ENCODE results near the gene HEY2.

HEY2 gene

DNA sequence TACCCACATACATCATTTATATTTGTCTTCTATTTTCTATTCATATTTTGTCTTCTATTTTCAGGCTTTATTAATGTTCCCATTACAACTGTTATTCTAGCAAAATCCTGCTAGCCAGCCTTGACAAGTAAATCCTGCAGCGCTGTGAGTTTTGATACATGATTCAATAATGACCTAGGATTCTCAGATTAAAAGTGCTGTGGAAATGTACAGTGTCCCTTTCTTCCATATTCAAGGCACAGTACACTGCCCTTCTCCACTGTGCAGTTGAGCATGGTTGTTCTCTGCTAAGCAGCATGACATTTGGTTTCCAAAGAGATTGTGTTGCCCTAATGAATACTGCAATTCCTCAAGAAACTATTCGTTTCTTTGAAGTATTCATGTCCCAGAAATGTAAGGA, 5.8 kb upstream of the HEY2 start:
- no peak for DNase-seq (ENCODE audit: low read depth, low spot score)

DNA sequence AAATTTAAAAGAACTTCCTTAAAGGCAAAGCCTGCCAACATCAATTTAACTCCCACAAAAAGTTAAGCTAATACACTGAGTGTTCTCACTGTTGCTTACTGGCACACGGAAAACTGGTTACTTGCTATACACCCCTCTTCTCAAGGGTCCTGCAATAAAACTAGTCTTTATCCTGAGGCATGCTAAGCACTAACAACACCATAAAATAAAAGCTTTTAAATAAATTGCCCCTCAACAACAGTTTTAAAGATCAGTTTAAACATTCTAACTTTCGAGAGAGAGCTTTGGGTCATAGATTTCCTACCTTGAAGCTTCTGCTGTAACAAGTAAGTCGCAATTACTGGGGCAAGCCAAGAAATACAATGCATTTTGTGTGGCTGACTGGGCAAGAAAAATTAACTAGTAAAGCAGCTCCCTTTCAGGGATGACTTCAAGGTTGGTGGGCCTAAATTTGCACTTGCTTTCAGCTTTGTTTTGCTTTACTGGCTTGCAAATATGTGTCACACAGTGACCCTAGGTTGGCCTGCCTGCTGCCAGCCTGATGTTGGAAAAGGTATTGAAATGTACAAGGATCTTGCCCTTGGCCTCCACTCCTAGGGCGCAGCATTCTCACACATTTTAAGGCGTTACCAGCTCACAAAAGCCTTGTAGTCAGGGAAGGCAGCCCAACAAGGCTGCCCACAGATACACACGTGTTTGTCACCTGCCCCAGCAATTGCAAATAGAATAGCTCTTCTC, 4.0 kb upstream of the HEY2 start:
- DNase-seq (ENCODE audit: low read depth, low spot score), result peak; percentile 78

DNA sequence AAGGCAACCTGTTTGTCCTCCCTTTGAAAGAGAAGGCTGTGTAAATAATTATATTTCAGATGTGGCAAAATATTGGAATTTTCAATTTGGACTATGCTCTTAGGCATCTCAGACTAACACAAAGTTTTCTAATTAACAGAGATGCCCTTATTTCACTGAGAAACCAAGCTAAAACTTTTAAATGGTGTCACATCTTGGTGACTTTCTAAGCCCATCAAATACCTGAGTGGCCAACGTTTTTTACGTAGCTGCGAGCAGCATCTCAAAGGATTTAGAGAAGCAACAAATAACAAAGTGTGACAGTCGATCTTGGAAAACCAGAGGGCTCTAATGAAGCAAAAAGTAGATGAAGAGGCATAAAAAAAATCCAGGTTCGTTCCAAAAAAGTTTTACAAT, 3.4 kb upstream of the HEY2 start:
- DNase-seq (ENCODE audit: low read depth, low spot score), result no peak

- DNase-seq (ENCODE audit: low read depth, low spot score), result peak; percentile 84
Measured at GRCh38 chr6:125746731-125747588, 2.5 kb upstream of the HEY2 start.

- DNase-seq (ENCODE audit: low read depth, low spot score), result no peak
Measured at GRCh38 chr6:125747589-125748405, 1.6 kb upstream of the HEY2 start.

DNA sequence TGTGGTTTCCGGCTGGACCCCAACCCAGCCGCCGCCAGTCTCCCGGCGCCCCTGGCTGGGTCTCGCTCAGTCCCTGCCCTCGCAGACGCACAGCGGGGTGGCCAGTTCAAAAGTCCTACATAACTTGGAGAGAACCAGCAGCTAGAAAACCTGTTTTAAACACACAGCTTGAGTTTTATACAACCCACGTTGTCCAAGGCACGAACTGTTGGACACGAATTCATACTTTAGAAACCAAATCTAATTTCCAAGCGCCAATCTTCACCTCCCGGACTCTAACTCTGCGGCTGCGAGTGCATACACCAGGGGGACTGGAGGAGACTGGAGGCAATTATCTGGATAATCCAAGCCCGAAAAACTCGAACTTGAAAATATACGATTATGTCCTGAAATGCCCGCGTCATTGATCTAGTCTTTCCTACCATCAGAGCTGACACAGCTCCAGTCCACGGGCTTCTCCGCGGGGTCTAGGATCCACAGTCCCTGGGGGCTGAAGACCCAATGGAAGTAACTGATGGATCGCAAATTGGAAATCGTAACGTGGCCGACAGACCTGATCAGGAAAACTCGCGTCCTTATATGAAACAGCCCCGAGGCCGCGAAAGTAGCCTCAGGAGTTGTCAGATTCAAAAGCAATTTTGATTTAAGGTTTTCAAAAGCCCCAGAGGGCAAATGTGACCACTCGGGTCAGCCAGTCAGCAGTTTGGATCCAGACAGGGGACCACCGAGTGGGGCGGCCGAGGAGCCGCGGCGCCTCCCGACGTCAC, 843 bp upstream of the HEY2 start:
- no peak for DNase-seq (ENCODE audit: low read depth, low spot score)

DNA sequence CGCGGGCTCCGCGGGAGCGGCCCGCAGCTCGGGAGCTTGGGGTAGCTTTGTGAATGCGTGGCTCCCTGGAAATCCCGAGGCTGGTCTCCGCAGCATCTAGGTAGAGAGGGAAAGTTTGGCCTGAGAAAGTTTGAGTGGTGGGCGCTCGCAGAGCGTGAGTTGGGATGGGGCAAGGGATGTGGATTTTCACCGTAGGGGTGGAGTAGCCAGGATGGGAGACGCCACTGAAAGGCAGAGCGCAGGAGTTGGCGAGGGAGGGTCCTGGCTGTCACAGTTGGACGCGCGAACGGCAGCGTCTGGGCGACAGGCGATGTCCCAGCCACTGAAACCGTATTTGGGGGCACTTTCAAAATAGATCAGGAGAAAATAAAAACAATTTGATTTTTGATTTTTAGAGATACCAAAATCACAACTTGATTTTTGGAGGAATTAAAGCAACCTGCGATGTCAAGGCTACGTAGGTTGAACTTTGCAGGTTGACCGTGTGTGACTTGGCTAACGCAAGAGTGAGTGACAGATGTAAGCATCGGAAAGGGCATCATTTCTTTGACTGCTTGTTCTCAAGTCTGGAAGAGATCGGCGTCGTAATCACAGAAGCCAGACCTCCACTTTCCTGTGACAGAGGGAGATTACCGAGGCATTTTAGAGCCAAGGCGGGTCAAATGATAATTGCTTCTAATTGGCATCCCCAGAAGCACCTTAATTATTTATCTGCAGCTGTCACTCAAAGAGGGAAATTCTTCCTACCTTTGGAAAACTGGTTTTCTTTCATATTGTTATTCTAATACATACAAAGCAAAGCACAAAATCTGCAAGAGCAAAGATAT, 646 bp downstream of the HEY2 start:
- no peak for DNase-seq (ENCODE audit: low read depth, low spot score)

GRCh38 chr6:125750692-125751333, 1.4 kb downstream of the HEY2 start:
- no peak for DNase-seq (ENCODE audit: low read depth, low spot score)

GRCh38 chr6:125751334-125751916, 2.0 kb downstream of the HEY2 start:
- DNase-seq (ENCODE audit: low read depth, low spot score), result no peak

GRCh38 chr6:125752773-125753172, 3.3 kb downstream of the HEY2 start:
- DNase-seq (ENCODE audit: low read depth, low spot score), result no peak

- DNase-seq (ENCODE audit: low read depth, low spot score), result no peak
Measured at GRCh38 chr6:125753218-125753936, 3.9 kb downstream of the HEY2 start.

DNA sequence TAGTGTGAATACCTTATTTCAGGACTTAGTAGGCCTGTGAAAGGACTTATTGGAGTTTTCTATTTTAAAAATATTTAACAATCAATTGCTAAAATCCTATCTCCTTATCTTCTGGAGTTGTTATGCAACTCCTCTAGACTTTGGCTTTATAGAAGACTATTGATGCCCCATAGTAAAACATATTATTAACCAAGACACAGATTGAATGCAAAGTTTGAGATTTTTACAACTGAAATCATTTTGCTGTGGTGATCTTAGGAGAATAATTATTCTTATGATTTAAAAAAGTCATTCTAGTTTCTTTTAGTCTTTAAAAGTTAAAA, 4.5 kb downstream of the HEY2 start:
- no peak for DNase-seq (ENCODE audit: low read depth, low spot score)

- DNase-seq (ENCODE audit: low read depth, low spot score), result no peak
Measured at GRCh38 chr6:125754566-125754965, 5.1 kb downstream of the HEY2 start.

- no peak for DNase-seq (ENCODE audit: low read depth, low spot score)
Measured at GRCh38 chr6:125759184-125759902, 9.9 kb downstream of the HEY2 start.

DNA sequence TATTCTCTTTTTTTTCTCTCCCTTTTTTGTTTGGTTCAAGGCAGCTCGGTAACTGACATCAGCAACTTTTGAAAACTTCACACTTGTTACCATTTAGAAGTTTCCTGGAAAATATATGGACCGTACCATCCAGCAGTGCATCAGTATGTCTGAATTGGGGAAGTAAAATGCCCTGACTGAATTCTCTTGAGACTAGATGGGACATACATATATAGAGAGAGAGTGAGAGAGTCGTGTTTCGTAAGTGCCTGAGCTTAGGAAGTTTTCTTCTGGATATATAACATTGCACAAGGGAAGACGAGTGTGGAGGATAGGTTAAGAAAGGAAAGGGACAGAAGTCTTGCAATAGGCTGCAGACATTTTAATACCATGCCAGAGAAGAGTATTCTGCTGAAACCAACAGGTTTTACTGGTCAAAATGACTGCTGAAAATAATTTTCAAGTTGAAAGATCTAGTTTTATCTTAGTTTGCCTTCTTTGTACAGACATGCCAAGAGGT, 10.6 kb downstream of the HEY2 start:
- no peak for DNase-seq (ENCODE audit: low read depth, low spot score)

DNA sequence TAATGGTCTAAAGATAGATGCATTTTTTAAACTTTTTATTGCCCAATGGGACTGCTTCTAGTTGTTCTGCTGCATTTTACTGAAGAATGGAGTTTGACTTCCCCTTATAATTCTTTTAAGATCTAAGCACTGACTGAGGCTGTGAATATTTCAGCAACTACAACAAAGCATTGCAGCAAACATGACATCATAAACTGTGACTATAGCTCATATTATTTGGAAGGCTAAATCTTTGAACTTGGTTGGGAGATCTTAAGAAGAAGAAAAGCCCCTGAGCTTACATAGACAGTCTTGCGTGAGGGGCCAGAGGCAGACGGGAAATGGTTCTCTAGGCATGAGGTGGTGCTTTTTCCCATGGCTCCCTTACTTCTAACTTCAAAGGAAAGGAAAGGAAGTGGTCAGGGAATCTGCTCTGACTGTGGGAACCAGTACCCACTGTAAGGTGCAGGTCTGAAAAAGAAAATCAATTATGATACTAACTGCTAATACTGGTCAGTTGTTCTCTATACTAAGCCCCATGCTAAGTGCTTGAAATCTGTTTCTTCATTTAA, 14.8 kb downstream of the HEY2 start:
- DNase-seq (ENCODE audit: low read depth, low spot score), result no peak

- DNase-seq (ENCODE audit: low read depth, low spot score), result no peak
Measured at GRCh38 chr6:125765944-125766343, 16.5 kb downstream of the HEY2 start.

DNA sequence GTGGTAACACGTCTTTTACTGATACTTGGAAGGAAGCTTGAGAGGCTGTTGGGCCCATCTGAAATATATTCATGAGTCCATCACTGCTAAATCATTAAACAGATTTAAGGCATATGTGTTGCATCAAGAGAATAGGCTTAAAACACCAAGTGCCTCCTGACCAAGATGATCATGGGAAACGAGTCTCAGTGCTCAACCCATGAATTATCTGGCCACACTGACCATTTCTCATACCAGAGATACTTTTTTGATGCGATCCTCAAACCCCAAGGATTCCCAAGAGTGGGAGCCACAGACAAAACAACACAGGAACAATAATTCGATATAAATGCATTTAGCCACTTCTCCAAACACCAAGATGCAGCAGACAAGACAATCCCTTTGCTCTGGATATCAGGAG, 17.2 kb downstream of the HEY2 start:
- no peak for DNase-seq (ENCODE audit: low read depth, low spot score)

All from iPS DF 19.7 (cell line).